HTERT RPE-1 (cell line): Measurements from ENCODE around the gene ISL1.

Experiments used
- in situ Hi-C: fragments of 300-500 bp; cut with MboI; formaldehyde crosslinking; loops from 4 replicates; pipeline ENCODE4 v1.14.3; 2020; ENCODE audit warnings: low sequenced_read_pairs

The ISL1 gene

GRCh38 chr5:51383131-51384121 lies at the start of gene ISL1:
Gene ISL1, plus strand, starts transcription at chr5:51383448. Its CDS starts 224 bp downstream, at chr5:51383672.
- in situ Hi-C loops: no loop called here

- in situ Hi-C loops: no loop called here
Measured at GRCh38 chr5:51336878-51337277, 46.4 kb upstream of the ISL1 start.

- in situ Hi-C loops: no loop called here
Measured at GRCh38 chr5:51345106-51345505, 38.1 kb upstream of the ISL1 start.

- in situ Hi-C loops: no loop called here
Measured at GRCh38 chr5:51347157-51347556, 36.1 kb upstream of the ISL1 start.

GRCh38 chr5:51347704-51348103 lies 35.5 kb upstream of the ISL1 start:
- in situ Hi-C loops: no loop called here

GRCh38 chr5:51371052-51371451 lies 12.2 kb upstream of the ISL1 start:
- in situ Hi-C loops: no loop called here

- in situ Hi-C loops: no loop called here
Measured at GRCh38 chr5:51373880-51374523, 9.2 kb upstream of the ISL1 start.

GRCh38 chr5:51375084-51375483 lies 8.2 kb upstream of the ISL1 start:
- in situ Hi-C loops: no loop called here

- in situ Hi-C loops: no loop called here
Measured at GRCh38 chr5:51376509-51376908, 6.7 kb upstream of the ISL1 start.

- in situ Hi-C loops: no loop called here
Measured at GRCh38 chr5:51377151-51378060, 5.8 kb upstream of the ISL1 start.

- in situ Hi-C loops: no loop called here
Measured at GRCh38 chr5:51378061-51378409, 5.2 kb upstream of the ISL1 start.

GRCh38 chr5:51378448-51379330 lies 4.6 kb upstream of the ISL1 start:
- in situ Hi-C loops: no loop called here

GRCh38 chr5:51379331-51379700 lies 3.9 kb upstream of the ISL1 start:
- in situ Hi-C loops: no loop called here

- in situ Hi-C loops: no loop called here
Measured at GRCh38 chr5:51380603-51381207, 2.5 kb upstream of the ISL1 start.

- in situ Hi-C loops: no loop called here
Measured at GRCh38 chr5:51381761-51382474, 1.3 kb upstream of the ISL1 start.

- in situ Hi-C loops: no loop called here
Measured at GRCh38 chr5:51382521-51383130, 622 bp upstream of the ISL1 start.

- in situ Hi-C loops: no loop called here
Measured at GRCh38 chr5:51384281-51384840, 1.1 kb downstream of the ISL1 start.

GRCh38 chr5:51385216-51385615 lies 2.0 kb downstream of the ISL1 start:
- in situ Hi-C loops: no loop called here
